Measurements from ENCODE around the gene IGHMBP2.

- TF ChIP-seq CTCF (IDR thresholded peaks at IDR 0.05; ENCODE audit: low read length) (no peak), EZH2 (IDR thresholded peaks at IDR 0.05; ENCODE audit: borderline replicate concordance, low read length) (no peak)
These were observed 10.4 kb upstream of the IGHMBP2 start for GRCh38 chr11:68893282-68893681.

All from OCI-LY1 (cell line).